ENCODE data around the gene AQP12A. TPM values are rescaled to one million over a fixed set of nuclear protein-coding genes. Genes with fewer than 3 reads are reported as not detected.
"Not testable (repeated sequence)": the region's sequence is repeated elsewhere in the genome, so short reads cannot be mapped to it uniquely, and the experiment has no call there.

AQP12A gene, protein sequence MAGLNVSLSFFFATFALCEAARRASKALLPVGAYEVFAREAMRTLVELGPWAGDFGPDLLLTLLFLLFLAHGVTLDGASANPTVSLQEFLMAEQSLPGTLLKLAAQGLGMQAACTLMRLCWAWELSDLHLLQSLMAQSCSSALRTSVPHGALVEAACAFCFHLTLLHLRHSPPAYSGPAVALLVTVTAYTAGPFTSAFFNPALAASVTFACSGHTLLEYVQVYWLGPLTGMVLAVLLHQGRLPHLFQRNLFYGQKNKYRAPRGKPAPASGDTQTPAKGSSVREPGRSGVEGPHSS
- total RNA-seq = not detected
- long read RNA-seq = 0 reads

DNA sequence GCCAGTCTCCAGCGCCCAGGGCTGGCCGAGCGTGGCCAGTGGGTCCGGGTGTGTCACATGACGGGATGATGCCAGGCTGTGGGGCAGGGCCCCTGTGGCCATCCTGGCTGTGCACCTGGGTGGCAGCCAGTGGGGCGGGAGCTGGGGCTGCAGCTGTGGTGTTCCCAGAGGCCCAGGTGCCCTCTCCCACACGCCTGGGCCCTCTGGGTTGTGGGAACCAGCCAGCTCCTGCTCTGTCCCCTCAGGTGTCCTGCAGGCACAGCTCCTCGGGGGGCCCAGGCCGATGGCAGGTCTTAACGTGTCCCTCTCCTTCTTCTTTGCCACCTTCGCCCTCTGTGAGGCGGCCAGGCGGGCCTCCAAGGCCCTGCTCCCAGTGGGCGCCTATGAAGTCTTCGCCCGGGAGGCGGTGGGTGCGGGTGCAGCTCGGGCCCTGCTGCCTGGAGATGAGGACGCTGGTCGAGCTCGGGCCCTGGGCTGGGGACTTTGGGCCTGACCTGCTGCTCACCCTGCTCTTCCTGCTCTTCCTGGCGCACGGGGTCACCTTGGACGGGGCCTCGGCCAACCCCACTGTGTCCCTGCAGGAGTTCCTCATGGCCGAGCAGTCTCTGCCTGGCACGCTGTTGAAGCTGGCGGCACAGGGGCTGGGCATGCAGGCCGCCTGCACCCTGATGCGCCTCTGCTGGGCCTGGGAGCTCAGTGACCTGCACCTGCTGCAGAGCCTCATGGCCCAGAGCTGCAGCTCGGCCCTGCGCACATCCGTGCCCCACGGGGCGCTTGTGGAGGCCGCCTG is at the start of gene AQP12A:
Gene AQP12A (plus strand): TSS at position 236 of the 790 bp plus-strand sequence. CDS start 48 bp downstream, at position 284.
- intact Hi-C loops (cut with DNase I); ATAC-seq: not testable (repeated sequence)
- DNase-seq (ENCODE audit: missing footprints) = peak; percentile 28

DNA sequence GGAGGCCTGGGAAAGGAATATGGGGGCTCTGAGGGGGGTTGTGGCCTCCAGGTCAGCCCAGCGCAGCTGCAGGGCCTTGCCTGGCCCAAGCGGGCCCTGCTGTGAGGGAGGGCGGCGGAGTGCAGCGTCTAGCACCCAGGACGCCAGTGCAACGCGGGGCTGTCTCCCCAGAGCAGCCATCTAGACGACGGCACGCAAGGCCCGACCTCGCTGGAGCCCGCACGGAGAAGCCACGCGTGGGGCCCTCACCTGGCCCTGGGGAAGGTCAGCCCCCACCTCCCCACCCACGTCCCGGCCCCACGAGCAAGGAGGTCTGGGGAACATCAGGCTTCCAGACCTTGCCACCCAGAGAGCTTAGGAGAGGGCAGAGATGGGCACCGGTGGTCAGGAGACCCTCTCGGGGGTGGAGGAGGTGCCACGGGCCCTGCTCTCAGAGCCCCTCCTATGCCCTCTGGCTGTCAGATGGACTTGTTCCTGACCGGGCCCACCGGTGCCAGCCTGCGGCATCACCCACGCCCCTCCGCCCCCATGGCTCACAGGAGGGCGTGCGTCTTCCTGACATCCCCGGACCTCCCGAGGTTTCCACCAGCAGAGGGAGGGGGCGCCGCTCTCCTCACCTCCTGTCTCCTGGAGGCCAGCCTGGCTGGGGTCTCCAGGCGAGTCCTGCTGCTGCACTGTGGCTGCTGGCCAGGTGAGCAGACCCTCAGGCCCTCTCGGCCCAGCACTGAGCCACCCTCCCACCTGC is 49.4 kb upstream of the AQP12A start:
- intact Hi-C loops (cut with DNase I) = no loop called here
- ATAC-seq (no peak), DNase-seq (ENCODE audit: missing footprints) (peak; percentile 53)

DNA sequence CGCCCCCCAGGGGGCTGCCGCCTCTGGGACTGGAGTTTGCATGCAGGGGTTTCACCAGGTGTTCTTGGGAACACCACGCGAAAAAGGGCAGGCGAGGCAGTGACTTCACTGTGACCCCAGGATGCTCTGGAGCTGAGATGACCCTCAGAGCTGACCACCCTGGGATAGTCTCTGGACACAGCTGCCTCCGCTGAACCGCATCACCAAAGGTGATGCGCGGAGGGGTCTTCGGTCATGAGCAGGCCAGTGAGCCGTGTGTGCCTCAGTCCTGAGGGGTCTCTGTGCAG is 48.9 kb upstream of the AQP12A start:
- intact Hi-C loops (cut with DNase I) = no loop called here
- ATAC-seq = no peak
- DNase-seq (ENCODE audit: missing footprints) = no peak

DNA sequence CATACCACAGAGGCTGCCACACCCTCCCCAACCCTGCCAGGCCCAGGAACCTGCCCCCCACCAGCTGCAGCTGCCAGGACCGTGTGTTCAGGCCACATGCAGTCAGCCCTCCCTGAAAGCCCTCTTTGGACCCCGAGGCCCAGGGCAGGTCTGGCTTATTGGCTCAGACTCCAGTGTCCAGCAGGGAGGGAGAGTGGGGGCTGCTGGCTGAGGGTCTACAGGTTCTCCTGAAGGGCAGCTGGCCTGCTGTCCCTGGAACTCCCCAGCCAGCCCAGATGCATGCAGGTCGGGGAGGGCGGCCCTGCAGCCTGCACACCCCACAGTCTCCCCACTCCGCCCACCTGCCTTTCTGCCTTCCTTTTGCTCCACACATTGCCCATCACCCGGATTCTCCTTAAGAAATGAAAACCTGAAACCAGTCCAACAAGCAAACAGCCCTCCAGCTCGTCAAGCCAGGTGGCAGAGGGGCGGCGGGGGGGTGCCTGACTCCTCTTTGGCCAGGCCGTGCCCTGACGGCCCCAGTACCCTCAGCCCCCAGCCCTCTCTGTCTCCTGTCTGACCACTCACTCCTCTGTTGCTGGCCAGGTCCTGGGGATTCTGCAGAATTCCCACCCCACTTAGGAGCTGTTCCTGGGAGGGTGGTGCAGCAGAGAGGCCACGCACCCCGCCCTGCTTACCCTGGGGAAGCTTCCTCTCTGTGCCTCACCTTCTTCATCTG is 48.4 kb upstream of the AQP12A start:
- intact Hi-C loops (cut with DNase I) = no loop called here
- DNase-seq (ENCODE audit: missing footprints) (peak; percentile 60), ATAC-seq (no peak)

DNA sequence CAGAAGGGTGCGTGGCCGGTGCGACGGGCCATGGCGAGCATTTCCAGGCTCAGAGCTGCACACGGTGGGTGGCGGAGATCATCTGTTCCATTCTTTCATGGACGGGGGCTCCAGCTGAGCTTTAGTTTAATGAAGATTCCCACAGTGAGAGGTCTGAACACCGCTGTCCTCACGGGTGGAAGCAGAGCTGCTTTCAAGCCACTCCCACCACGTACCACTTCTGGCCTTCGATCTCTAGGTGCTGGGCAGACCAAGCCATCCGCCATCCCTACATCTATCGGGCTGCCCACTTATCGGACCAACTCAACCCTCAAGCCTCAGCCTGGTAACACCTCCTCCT is 47.9 kb upstream of the AQP12A start:
- no peak for DNase-seq (ENCODE audit: missing footprints)
- ATAC-seq = no peak
- intact Hi-C loops (cut with DNase I) = no loop called here

DNA sequence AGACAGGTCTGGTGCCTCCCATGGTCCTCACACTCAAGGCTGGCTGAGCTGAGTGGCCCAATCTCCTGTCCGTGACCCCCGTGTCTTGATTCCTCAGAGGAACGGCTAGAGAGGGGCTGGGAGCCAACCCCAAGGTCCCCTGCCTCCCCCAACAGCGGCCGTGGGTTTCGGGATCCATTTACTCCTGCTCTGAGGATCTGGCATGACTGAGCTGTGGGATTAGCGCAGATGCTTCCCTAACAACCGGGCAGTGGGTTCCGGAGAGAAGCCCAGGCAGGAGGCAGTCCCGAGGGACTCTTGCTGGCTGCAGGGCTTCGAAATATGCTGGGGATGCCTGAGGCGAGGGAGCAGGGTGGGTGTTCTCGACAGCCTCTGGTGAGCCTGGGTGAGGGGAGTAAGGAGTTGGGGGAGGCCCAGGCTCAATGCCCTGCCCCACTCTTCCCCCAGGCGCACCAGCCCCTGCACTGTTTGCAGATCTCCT is 47.5 kb upstream of the AQP12A start:
- intact Hi-C loops (cut with DNase I) = no loop called here
- peak; percentile 37 for DNase-seq (ENCODE audit: missing footprints)
- no peak for ATAC-seq

DNA sequence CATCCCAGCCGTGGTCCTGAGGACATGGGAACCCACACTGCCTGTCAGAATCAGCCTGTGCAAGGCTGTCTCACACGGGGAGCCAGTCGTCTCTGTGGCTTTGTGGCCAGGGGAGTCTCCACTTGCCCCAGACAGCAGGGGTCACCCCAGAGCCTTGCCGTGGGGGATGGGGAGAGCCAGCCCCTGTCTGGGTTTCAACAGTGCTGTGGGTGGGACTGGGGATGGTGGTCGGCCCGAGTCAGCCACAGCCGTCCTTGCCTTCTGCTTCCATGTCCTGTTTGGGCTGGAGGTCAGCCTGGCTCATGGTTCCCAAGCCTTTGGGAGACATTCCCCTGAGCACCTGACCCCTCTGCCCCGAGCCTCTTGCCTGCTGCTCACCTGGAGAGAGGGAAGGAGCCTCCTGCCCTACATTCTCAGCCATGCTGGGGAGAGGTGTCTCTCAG is 46.8 kb upstream of the AQP12A start:
- ATAC-seq = no peak
- no peak for DNase-seq (ENCODE audit: missing footprints)
- intact Hi-C loops (cut with DNase I) = no loop called here

DNA sequence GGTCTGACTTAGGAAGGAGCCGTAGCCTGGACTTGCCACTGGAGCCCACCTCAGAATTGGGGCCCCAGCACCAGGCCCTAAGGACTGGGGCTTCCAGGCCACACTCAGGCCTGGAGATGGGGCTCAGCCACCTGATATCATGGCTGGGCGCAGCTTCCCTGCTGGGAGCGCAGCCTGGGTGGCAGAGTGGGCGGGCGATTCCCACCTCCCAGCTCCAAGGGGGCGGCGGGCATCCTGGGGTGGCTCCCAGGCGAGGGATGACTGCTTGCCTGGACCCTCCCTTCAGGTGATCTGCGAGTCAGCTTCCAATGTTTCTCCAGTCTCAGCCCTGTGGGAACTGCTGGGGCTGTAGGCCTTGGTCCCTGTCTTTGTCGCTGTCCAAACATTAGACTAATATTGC is 46.3 kb upstream of the AQP12A start:
- intact Hi-C loops (cut with DNase I) = no loop called here
- DNase-seq (ENCODE audit: missing footprints) (peak; percentile 21), ATAC-seq (no peak)

DNA sequence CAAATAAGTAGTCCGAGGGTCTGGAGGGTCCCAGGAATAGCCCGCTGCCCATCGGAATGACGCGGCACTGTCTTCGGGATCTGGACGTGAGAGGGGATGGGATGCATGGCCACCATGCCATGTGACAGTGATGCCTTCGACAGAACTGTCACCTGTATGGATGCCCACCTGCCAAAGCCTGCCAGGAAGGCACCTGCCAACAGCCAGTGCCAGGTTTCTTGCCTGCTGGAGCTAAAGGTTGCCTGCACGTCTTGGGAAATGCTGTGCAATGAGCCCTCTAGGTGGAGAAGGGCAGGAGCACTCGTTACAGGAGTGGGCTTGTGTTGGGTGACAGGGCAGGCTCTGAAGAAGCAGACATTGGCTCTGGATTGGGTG is 45.9 kb upstream of the AQP12A start:
- DNase-seq (ENCODE audit: missing footprints) (no peak), ATAC-seq (no peak)
- intact Hi-C loops (cut with DNase I) = no loop called here

DNA sequence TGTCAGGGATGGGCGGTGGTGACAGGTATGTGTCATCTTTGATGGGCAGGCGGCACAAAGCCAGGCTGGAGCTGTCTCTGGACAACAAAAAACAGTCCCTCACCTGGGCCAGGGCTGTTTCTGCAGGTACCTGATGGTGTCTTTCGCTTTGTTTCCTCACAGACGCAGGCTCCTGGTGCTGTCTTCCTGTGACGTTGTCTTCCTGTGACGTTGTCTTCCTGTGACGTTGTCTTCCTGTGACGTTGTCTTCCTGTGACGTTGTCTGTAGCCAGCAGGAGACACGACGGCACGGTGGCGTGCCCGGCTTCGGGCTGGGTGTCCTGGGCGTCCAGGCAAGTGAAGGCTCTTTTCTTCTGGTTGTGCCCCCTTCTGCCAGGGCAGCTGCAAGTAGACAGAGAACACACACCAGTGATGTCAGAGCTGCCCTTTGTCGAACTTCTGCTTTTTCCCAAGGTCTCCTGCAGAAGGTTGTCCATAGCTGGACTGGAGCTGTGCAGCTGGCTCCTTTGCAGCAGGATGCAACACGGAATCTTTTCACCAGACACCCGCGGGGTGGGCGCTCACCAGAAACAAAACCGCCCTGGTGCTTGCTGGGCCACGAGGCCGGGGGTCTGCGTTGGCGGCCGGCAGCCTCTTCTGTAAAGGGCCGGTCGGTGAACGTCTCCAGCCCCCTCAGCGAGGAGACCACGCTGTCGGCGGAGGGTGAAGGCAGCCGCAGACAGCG is 45.3 kb upstream of the AQP12A start:
- intact Hi-C loops (cut with DNase I) = no loop called here
- ATAC-seq (no peak), DNase-seq (ENCODE audit: missing footprints) (peak; percentile 22)

DNA sequence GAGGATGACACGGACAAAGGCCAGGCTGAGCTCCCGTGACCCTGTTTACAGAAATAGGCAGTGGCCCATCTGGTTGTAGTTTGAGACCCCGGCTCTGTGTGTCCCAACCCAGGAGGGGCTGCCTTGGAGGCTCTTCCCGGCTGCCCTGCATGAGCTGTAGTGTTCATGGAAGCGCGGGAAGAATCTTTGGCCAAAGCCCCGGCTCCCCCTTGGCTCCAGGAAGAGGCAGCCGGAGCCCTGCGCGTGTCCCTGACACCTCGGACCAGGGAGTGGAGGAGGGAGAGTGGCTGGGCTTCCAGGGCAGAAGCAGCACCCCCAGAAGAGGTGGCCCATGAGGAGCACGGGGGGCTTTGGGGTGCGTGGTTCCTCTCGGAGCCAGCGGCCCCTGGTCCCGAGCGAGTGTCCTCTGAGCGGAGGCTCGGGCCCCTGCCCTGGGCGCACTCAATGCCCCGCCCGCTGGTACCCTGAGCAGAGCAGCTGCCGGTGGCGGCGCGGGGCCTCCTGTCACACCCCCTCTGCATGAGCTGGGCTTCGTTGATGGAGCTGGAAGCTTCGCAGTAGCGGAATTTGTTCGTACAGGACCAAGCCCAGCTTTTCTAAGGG is 44.7 kb upstream of the AQP12A start:
- DNase-seq (ENCODE audit: missing footprints) (no peak), ATAC-seq (no peak)
- intact Hi-C loops (cut with DNase I) = no loop called here

DNA sequence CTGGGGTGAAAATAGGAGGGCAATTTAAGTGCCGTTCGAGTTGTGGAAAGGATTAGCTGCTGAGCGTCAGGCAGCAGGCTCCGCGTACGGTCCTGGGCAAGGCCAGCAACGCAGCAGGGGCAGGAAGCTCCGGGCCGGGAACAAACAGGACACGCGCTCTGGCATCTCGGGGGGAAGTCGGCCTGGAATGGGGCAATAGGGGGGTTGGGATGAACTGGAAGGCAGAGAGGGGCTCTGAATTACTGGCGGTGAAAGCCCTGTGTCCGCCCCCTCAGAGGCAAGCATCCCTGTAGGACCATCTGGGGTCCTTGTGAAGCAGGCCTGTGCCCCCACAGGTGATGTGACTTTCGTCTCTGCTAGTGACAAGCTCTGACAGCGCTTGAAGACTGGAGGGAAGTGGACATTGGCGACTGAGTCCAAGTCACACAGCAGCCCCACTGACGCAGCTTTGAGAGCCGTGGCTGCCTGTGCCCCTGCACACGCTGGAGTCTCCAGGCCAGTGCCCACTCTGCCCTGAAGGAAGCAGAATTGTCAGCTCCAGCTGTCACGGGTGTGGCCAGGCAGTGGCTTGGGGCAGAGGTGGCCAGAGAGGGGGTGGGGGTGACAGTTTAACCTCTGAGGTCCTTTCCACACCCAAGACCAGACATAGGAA is 44.0 kb upstream of the AQP12A start:
- ATAC-seq = no peak
- intact Hi-C loops (cut with DNase I) = no loop called here
- no peak for DNase-seq (ENCODE audit: missing footprints)

DNA sequence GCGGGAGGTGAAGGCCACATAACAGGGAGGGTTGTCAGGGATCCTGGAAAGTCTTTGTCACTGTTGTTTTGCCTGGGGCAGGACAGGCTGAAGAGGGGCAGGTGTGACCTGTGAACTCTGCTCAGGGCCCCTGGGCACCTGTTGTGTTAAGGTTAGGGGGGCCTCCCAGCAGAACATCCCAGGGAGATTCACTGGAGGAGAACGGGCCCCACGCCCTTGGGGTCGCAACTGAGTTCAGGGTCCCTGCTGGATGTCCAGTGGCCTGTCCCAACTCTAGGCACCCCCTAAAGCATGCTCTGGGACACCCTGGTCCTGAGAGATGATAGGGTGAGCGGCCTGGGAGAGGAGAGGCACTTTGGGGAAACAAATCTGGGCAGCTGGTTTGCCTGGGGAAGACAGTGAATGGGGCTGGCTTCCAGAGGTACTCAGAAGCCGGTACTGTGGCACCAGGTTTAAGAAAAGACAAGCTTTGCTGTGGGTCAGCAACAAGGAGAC is 43.5 kb upstream of the AQP12A start:
- intact Hi-C loops (cut with DNase I) = no loop called here
- ATAC-seq (no peak), DNase-seq (ENCODE audit: missing footprints) (no peak)

DNA sequence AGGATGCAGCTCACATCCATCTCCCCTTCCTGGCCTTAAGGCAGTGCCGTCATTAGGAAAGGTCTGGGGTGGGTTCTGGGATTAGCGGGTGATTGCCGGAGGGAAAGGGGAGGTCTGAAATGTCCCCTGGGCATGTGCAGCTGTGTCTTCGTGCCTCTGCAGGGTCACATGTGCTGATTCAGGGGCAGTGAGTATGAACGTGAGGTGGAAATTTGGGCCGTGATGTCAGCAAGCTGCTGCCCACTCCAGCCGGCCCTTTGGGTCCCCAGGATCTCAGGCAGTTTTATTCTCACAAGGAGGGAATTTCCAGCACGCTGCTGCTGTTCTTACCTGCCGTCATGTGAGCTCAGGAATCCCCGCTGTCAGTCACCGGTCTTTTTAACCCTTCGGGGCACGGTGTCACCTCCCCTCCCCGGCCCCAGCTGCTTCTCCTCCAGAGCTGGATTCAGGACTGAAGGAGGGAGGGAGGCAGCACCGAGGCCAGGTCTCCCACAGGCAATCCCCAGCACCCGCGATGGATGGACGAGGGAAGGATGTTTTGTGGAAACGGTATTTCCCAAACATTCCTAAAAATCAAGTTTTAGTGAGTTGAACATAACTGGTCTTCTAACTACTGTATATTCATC is 42.9 kb upstream of the AQP12A start:
- ATAC-seq = no peak
- intact Hi-C loops (cut with DNase I) = no loop called here
- no peak for DNase-seq (ENCODE audit: missing footprints)

DNA sequence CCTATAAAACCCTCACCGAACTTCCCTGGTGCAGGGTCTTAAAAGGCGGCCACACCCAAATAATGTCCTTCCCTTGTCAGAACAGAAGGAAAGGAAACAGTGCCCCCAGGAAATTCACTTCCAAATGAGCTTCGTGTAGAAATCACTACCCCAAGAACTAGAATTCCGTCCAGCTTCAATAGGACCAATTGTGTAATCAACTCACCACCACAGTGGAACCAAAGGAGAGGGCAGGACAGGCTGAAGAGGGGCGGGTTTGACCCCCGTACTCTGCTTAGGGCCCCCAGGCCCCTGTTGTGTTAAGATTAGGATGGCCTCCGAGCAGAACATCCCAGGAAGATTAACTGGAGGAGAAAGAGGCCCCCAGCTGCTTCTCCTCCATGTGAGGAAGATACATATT is 42.3 kb upstream of the AQP12A start:
- ATAC-seq (no peak), DNase-seq (ENCODE audit: missing footprints) (no peak)
- intact Hi-C loops (cut with DNase I) = no loop called here

DNA sequence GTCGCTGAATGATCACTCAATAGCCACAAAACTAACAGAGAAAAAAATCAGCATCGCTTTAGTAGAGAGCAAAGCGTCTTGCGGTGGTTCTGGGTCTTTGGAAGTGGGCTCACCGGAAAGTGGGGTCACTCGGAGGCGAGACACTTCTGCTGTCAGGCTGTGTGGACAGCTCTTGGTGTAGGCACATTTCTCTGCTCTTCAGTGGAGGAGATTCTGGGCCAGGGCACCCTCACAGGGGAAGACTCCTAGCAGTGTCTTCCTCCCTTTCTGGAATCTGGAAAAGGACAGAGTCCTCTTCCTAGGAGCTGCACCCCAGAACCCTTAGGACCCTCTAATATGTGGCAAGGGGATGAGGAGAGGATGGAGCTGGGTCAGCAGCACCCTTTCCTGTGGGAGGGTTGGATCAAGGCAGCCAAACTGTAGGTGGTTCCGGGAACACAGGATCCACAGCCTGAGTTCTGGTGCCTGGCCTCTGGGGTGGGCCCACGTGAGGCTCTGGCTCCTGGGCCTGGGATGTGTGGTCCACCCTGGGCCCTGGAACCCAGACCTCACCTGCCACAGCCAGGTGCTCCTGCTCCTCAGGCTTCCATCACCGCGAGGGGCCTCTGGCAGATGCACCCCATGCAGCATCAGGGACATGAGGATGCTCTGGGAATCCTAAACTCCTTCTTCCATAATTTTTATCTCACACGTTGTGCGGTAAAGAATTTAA is 41.3 kb upstream of the AQP12A start:
- no peak for ATAC-seq
- intact Hi-C loops (cut with DNase I) = no loop called here
- no peak for DNase-seq (ENCODE audit: missing footprints)

DNA sequence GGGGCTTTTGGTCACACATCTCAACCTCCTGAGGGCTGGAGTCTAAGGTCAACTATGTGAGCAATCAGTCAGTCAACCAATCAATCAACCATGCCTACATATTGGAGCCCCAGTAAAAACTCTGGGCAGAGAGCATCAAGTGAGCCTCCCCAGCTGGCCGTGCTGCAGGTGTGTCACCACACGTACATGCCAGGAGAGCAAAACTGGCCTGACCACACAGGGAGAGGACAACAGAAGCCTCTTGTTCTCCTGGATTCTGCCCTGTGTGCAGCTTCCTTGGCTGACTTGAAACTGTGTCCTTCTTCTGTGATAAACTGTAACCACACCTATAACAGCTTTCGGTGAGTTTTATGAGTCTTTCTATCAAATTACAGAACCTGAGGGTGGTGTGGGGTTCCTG is 40.5 kb upstream of the AQP12A start:
- intact Hi-C loops (cut with DNase I) = no loop called here
- no peak for ATAC-seq
- DNase-seq (ENCODE audit: missing footprints) = no peak

Measured in Right ventricle myocardium inferior (tissue), 1 donor.